Endothelial cell of umbilical vein (primary cell): Measurements from ENCODE around the gene MYMK. TPM values are rescaled to one million over a fixed set of nuclear protein-coding genes. Genes with fewer than 3 reads are reported as not detected.

Experiments
- BruUV-seq: library from RNA; stranded (reverse); fragments of 400-500 nt; replicated peaks from 2 replicates; lab custom pipeline; 2021; lab: Mats Ljungman, UMichigan
- CTCF ChIA-PET: fragments of 300-600, 350-600 bp; sonication (Branson Sonifier 250); formaldehyde crosslinking; loops from one replicate; lab custom pipeline; 2021; ENCODE audit warnings: antibody characterized with exemption, inconsistent platforms; lab: Charles Lee
- POLR2A ChIA-PET: fragments of 300-600, 350-600 bp; sonication (Branson Sonifier 250); formaldehyde crosslinking; loops from one replicate; lab custom pipeline; 2021; ENCODE audit warnings: antibody characterized with exemption, inconsistent platforms; lab: Charles Lee
- DNase-seq: peaks from one replicate; pipeline ENCODE4 v3.0.0-alpha.2; 2011; ENCODE audit warnings: low read depth, low spot score
- FAIRE-seq: peaks from 2 replicates; lab custom pipeline; 2011; peaks lifted over from hg19 to GRCh38; lab: Jason Lieb, UNC
- H2AFZ ChIP-seq: 2 replicates; pipeline ENCODE4 v1.6.0; 2012; ENCODE audit warnings: low read depth, low read length, control low read depth, inconsistent platforms
- H3K27ac ChIP-seq: 2 replicates; pipeline ENCODE4 v1.5.1; 2011; ENCODE audit warnings: low read depth, mild to moderate bottlenecking, control low read depth, low read length, moderate library complexity; ENCODE audit not compliant: insufficient read depth
- H3K27me3 ChIP-seq, 2 experiments: 2 replicates each; pipeline versions ENCODE4 v1.6.0 to v1.6.1; 2011; ENCODE audit warnings: low read length in 2 of 2, mixed read lengths in 1 of 2; ENCODE audit not compliant: control insufficient read depth in 2 of 2, insufficient read depth in 2 of 2
- H3K36me3 ChIP-seq, 2 experiments: 2 replicates in 1 of 2; 3 replicates in 1 of 2; pipeline ENCODE4 v1.5.1; 2011; ENCODE audit warnings: low read length in 2 of 2, mild to moderate bottlenecking in 1 of 2, moderate library complexity in 1 of 2; ENCODE audit not compliant: control insufficient read depth in 2 of 2, insufficient read depth in 2 of 2; ENCODE audit errors: extremely low read depth in 1 of 2
- H3K4me1 ChIP-seq: 3 replicates; pipeline ENCODE4 v1.5.1; 2011; ENCODE audit warnings: mild to moderate bottlenecking, low read length; ENCODE audit not compliant: control insufficient read depth, insufficient read depth; ENCODE audit errors: extremely low read depth
- H3K4me2 ChIP-seq: 2 replicates; pipeline ENCODE4 v1.6.1; 2011; ENCODE audit warnings: low read length, control low read depth, mixed read lengths; ENCODE audit not compliant: insufficient read depth
- H3K4me3 ChIP-seq, 3 experiments: fragments of 200-600 bp in 1 of 3; sonication (generic), shearing (Covaris generic) in 1 of 3; replicated peaks in 1 of 3; 2 replicates each; pipeline ENCODE4 v1.5.1; 2011 to 2016; ENCODE audit warnings: control low read depth in 3 of 3, low read length in 3 of 3, mild to moderate bottlenecking in 2 of 3, inconsistent platforms in 1 of 3, low read depth in 1 of 3, moderate library complexity in 1 of 3; ENCODE audit not compliant: insufficient read depth in 1 of 3
- H3K79me2 ChIP-seq: 2 replicates; pipeline ENCODE4 v1.6.0; 2012; ENCODE audit warnings: low read length, inconsistent platforms; ENCODE audit not compliant: control insufficient read depth, insufficient read depth
- H3K9ac ChIP-seq: replicated peaks from 2 replicates; pipeline ENCODE3; 2011; ENCODE audit warnings: low read length, control low read depth; ENCODE audit not compliant: insufficient read depth; ENCODE audit errors: extremely low read depth
- H3K9me1 ChIP-seq: replicated peaks from 3 replicates; pipeline ENCODE4 v1.6.0; 2011; ENCODE audit warnings: mild to moderate bottlenecking, low read length; ENCODE audit not compliant: control insufficient read depth, insufficient read depth; ENCODE audit errors: extremely low read depth
- H3K9me3 ChIP-seq: replicated peaks from 2 replicates; pipeline ENCODE4 v1.5.1; 2012; ENCODE audit warnings: low read length, inconsistent platforms; ENCODE audit not compliant: control insufficient read depth, insufficient read depth
- H4K20me1 ChIP-seq: replicated peaks from 2 replicates; pipeline ENCODE3; 2011; ENCODE audit warnings: mild to moderate bottlenecking, low read length; ENCODE audit not compliant: control insufficient read depth, insufficient read depth; ENCODE audit errors: extremely low read depth
- EZH2 ChIP-seq: IDR thresholded peaks from 2 replicates; pipeline ENCODE4 v1.6.1; 2012; ENCODE audit warnings: borderline replicate concordance, low read depth, mild to moderate bottlenecking, moderate library complexity, low read length, inconsistent platforms; ENCODE audit not compliant: severe bottlenecking
- FOS ChIP-seq: IDR thresholded peaks from 2 replicates; pipeline ENCODE4 v1.6.1; 2011; ENCODE audit warnings: mild to moderate bottlenecking, low read length, moderate library complexity, borderline replicate concordance; ENCODE audit not compliant: insufficient read depth
- GATA2 ChIP-seq: IDR thresholded peaks from 2 replicates; pipeline ENCODE4 v1.7.0; 2011; ENCODE audit warnings: low read depth, mild to moderate bottlenecking, moderate library complexity, mixed read lengths, low read length; ENCODE audit not compliant: insufficient read length, insufficient read depth
- JUN ChIP-seq: IDR thresholded peaks from 2 replicates; pipeline ENCODE4 v1.6.1; 2011; ENCODE audit warnings: borderline replicate concordance, low read depth; ENCODE audit not compliant: insufficient read length, insufficient read depth
- MAX ChIP-seq: IDR thresholded peaks from 2 replicates; pipeline ENCODE4 v1.6.1; 2011; ENCODE audit not compliant: insufficient read depth, insufficient read length
- MYC ChIP-seq: IDR thresholded peaks from one replicate; pipeline ENCODE4 v1.6.1; 2011; ENCODE audit warnings: mild to moderate bottlenecking, low read depth, low read length
- POLR2A ChIP-seq: IDR thresholded peaks from 2 replicates; pipeline ENCODE4 v1.6.1; 2012; ENCODE audit warnings: low read depth, mild to moderate bottlenecking, control low read depth, low read length
- POLR2AphosphoS5 ChIP-seq: IDR thresholded peaks from 2 replicates; pipeline ENCODE4 v1.6.1; 2012; ENCODE audit warnings: low read depth, mild to moderate bottlenecking, control low read depth, low read length, moderate library complexity; ENCODE audit not compliant: insufficient read depth
- dilution Hi-C: fragments of 300-500 bp; cut with MboI; formaldehyde crosslinking; loops from one replicate; pipeline ENCODE4 v1.15.0; 2019; ENCODE audit warnings: low sequenced_read_pairs; ENCODE audit not compliant: extremely low pct_ligation_motif_present
- intact Hi-C: fragments of 100-400 bp; cut with micrococcal nuclease; formaldehyde crosslinking; loops from one replicate; pipeline ENCODE4 v1.10.0; 2022
- polyA plus RNA-seq, 4 experiments: library from polyadenylated mRNA; depleted of rRNA in 3 of 4; stranded (reverse) in 3 of 4; unstranded in 1 of 4; fragments of >200 nt; gene quantifications; 2 replicates each; pipeline versions ENCODE4 v1.2.1 to v1.2.3, GENCODE V29; 2011 to 2012; ENCODE audit warnings: missing spikeins in 1 of 4
- total RNA-seq: library from RNA; stranded (reverse); gene quantifications from 2 replicates; pipeline ENCODE4 v1.2.3, GENCODE V29; 2021
- TF ChIP-seq, protein P1 (sequence below), 2 donors: IDR thresholded peaks; 1 replicate in 1 of 2; 2 replicates in 1 of 2; pipeline ENCODE4 v1.5.1; 2011; ENCODE audit warnings: low read length in 2 of 2, mild to moderate bottlenecking in 2 of 2, moderate library complexity in 2 of 2, control low read depth in 1 of 2, inconsistent platforms in 1 of 2, low read depth in 1 of 2; ENCODE audit not compliant: insufficient read depth in 1 of 2; ENCODE audit errors: extremely low read depth in 1 of 2

MYMK gene
- total and polyA plus RNA-seq, 2 donors (not counting 3 experiments of a cell fraction or from before 2014, with no cell fraction given): not detected

- Histone ChIP-seq H3K9me1 (no peaks in the 10 kb centered on the region), H4K20me1 (no peaks in the 10 kb centered on the region), H3K27ac (no peak overlapping the region), H3K27me3 (no peaks in the 10 kb centered on the region), H3K4me3 (no peak overlapping the region), H2AFZ (no peak overlapping the region), H3K4me2 (no peak overlapping the region), H3K9ac (no peak overlapping the region), H3K79me2 (no peaks in the 10 kb centered on the region), H3K4me1 (no peaks in the 10 kb centered on the region), H3K9me3 (no peaks in the 10 kb centered on the region), H3K36me3 (no peaks in the 10 kb centered on the region)
- ChIA-PET POLR2A (no interaction called here), CTCF (interaction anchor here (1.1 to 1.9 kb wide), 3 partner anchors 9 to 474 kb away, joined by 3 to 13 read pairs (median 3); no protein-coding TSS in a partner anchor)
- TF ChIP-seq, protein P1, sequence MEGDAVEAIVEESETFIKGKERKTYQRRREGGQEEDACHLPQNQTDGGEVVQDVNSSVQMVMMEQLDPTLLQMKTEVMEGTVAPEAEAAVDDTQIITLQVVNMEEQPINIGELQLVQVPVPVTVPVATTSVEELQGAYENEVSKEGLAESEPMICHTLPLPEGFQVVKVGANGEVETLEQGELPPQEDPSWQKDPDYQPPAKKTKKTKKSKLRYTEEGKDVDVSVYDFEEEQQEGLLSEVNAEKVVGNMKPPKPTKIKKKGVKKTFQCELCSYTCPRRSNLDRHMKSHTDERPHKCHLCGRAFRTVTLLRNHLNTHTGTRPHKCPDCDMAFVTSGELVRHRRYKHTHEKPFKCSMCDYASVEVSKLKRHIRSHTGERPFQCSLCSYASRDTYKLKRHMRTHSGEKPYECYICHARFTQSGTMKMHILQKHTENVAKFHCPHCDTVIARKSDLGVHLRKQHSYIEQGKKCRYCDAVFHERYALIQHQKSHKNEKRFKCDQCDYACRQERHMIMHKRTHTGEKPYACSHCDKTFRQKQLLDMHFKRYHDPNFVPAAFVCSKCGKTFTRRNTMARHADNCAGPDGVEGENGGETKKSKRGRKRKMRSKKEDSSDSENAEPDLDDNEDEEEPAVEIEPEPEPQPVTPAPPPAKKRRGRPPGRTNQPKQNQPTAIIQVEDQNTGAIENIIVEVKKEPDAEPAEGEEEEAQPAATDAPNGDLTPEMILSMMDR (IDR thresholded peaks at IDR 0.05; ENCODE audit: extremely low read depth in 1 of 2, insufficient read depth in 1 of 2, low read depth in 1 of 2, low read length in 2 of 2): no peak
- TF ChIP-seq GATA2: no peak
- TF ChIP-seq JUN: no peak
- no peak for TF ChIP-seq POLR2AphosphoS5
- no peak for TF ChIP-seq EZH2
- no peak for TF ChIP-seq FOS
- no peak for TF ChIP-seq MAX
- TF ChIP-seq MYC: no peak
- no peak for TF ChIP-seq POLR2A
- no TSS peak for BruUV-seq
- FAIRE-seq: no peak
- dilution Hi-C loops (no loop called here), intact Hi-C loops (no loop called here)
- DNase-seq: no peak
Observed at GRCh38 chr9:133495327-133496293, 29.1 kb downstream of the MYMK start.
